Endothelial cell of umbilical vein (primary cell): ENCODE measurements around the gene DVL3. TPM values are rescaled to one million over a fixed set of nuclear protein-coding genes. Genes with fewer than 3 reads are reported as not detected.

Source experiments
- BruUV-seq: library from RNA; stranded (reverse); fragments of 400-500 nt; replicated peaks from 2 replicates; lab custom pipeline; 2021; lab: Mats Ljungman, UMichigan
- CTCF ChIA-PET: fragments of 300-600, 350-600 bp; sonication (Branson Sonifier 250); formaldehyde crosslinking; loops from one replicate; lab custom pipeline; 2021; ENCODE audit warnings: antibody characterized with exemption, inconsistent platforms; lab: Charles Lee
- POLR2A ChIA-PET: fragments of 300-600, 350-600 bp; sonication (Branson Sonifier 250); formaldehyde crosslinking; loops from one replicate; lab custom pipeline; 2021; ENCODE audit warnings: antibody characterized with exemption, inconsistent platforms; lab: Charles Lee
- DNase-seq: peaks from one replicate; pipeline ENCODE4 v3.0.0-alpha.2; 2011; ENCODE audit warnings: low read depth, low spot score
- FAIRE-seq: peaks from 2 replicates; lab custom pipeline; 2011; peaks lifted over from hg19 to GRCh38; lab: Jason Lieb, UNC
- H2AFZ ChIP-seq: 2 replicates; pipeline ENCODE4 v1.6.0; 2012; ENCODE audit warnings: low read depth, low read length, control low read depth, inconsistent platforms
- H3K27ac ChIP-seq: 2 replicates; pipeline ENCODE4 v1.5.1; 2011; ENCODE audit warnings: low read depth, mild to moderate bottlenecking, control low read depth, low read length, moderate library complexity; ENCODE audit not compliant: insufficient read depth
- H3K27me3 ChIP-seq, 2 experiments: 2 replicates each; pipeline versions ENCODE4 v1.6.0 to v1.6.1; 2011; ENCODE audit warnings: low read length in 2 of 2, mixed read lengths in 1 of 2; ENCODE audit not compliant: control insufficient read depth in 2 of 2, insufficient read depth in 2 of 2
- H3K36me3 ChIP-seq, 2 experiments: 2 replicates in 1 of 2; 3 replicates in 1 of 2; pipeline ENCODE4 v1.5.1; 2011; ENCODE audit warnings: low read length in 2 of 2, mild to moderate bottlenecking in 1 of 2, moderate library complexity in 1 of 2; ENCODE audit not compliant: control insufficient read depth in 2 of 2, insufficient read depth in 2 of 2; ENCODE audit errors: extremely low read depth in 1 of 2
- H3K4me1 ChIP-seq: 3 replicates; pipeline ENCODE4 v1.5.1; 2011; ENCODE audit warnings: mild to moderate bottlenecking, low read length; ENCODE audit not compliant: control insufficient read depth, insufficient read depth; ENCODE audit errors: extremely low read depth
- H3K4me2 ChIP-seq: 2 replicates; pipeline ENCODE4 v1.6.1; 2011; ENCODE audit warnings: low read length, control low read depth, mixed read lengths; ENCODE audit not compliant: insufficient read depth
- H3K4me3 ChIP-seq, 3 experiments: fragments of 200-600 bp in 1 of 3; sonication (generic), shearing (Covaris generic) in 1 of 3; replicated peaks in 1 of 3; 2 replicates each; pipeline ENCODE4 v1.5.1; 2011 to 2016; ENCODE audit warnings: control low read depth in 3 of 3, low read length in 3 of 3, mild to moderate bottlenecking in 2 of 3, inconsistent platforms in 1 of 3, low read depth in 1 of 3, moderate library complexity in 1 of 3; ENCODE audit not compliant: insufficient read depth in 1 of 3
- H3K79me2 ChIP-seq: 2 replicates; pipeline ENCODE4 v1.6.0; 2012; ENCODE audit warnings: low read length, inconsistent platforms; ENCODE audit not compliant: control insufficient read depth, insufficient read depth
- H3K9ac ChIP-seq: replicated peaks from 2 replicates; pipeline ENCODE3; 2011; ENCODE audit warnings: low read length, control low read depth; ENCODE audit not compliant: insufficient read depth; ENCODE audit errors: extremely low read depth
- H3K9me1 ChIP-seq: replicated peaks from 3 replicates; pipeline ENCODE4 v1.6.0; 2011; ENCODE audit warnings: mild to moderate bottlenecking, low read length; ENCODE audit not compliant: control insufficient read depth, insufficient read depth; ENCODE audit errors: extremely low read depth
- H3K9me3 ChIP-seq: replicated peaks from 2 replicates; pipeline ENCODE4 v1.5.1; 2012; ENCODE audit warnings: low read length, inconsistent platforms; ENCODE audit not compliant: control insufficient read depth, insufficient read depth
- H4K20me1 ChIP-seq: replicated peaks from 2 replicates; pipeline ENCODE3; 2011; ENCODE audit warnings: mild to moderate bottlenecking, low read length; ENCODE audit not compliant: control insufficient read depth, insufficient read depth; ENCODE audit errors: extremely low read depth
- EZH2 ChIP-seq: IDR thresholded peaks from 2 replicates; pipeline ENCODE4 v1.6.1; 2012; ENCODE audit warnings: borderline replicate concordance, low read depth, mild to moderate bottlenecking, moderate library complexity, low read length, inconsistent platforms; ENCODE audit not compliant: severe bottlenecking
- FOS ChIP-seq: IDR thresholded peaks from 2 replicates; pipeline ENCODE4 v1.6.1; 2011; ENCODE audit warnings: mild to moderate bottlenecking, low read length, moderate library complexity, borderline replicate concordance; ENCODE audit not compliant: insufficient read depth
- GATA2 ChIP-seq: IDR thresholded peaks from 2 replicates; pipeline ENCODE4 v1.7.0; 2011; ENCODE audit warnings: low read depth, mild to moderate bottlenecking, moderate library complexity, mixed read lengths, low read length; ENCODE audit not compliant: insufficient read length, insufficient read depth
- JUN ChIP-seq: IDR thresholded peaks from 2 replicates; pipeline ENCODE4 v1.6.1; 2011; ENCODE audit warnings: borderline replicate concordance, low read depth; ENCODE audit not compliant: insufficient read length, insufficient read depth
- MAX ChIP-seq: IDR thresholded peaks from 2 replicates; pipeline ENCODE4 v1.6.1; 2011; ENCODE audit not compliant: insufficient read depth, insufficient read length
- MYC ChIP-seq: IDR thresholded peaks from one replicate; pipeline ENCODE4 v1.6.1; 2011; ENCODE audit warnings: mild to moderate bottlenecking, low read depth, low read length
- POLR2A ChIP-seq: IDR thresholded peaks from 2 replicates; pipeline ENCODE4 v1.6.1; 2012; ENCODE audit warnings: low read depth, mild to moderate bottlenecking, control low read depth, low read length
- POLR2AphosphoS5 ChIP-seq: IDR thresholded peaks from 2 replicates; pipeline ENCODE4 v1.6.1; 2012; ENCODE audit warnings: low read depth, mild to moderate bottlenecking, control low read depth, low read length, moderate library complexity; ENCODE audit not compliant: insufficient read depth
- dilution Hi-C: fragments of 300-500 bp; cut with MboI; formaldehyde crosslinking; loops from one replicate; pipeline ENCODE4 v1.15.0; 2019; ENCODE audit warnings: low sequenced_read_pairs; ENCODE audit not compliant: extremely low pct_ligation_motif_present
- intact Hi-C: fragments of 100-400 bp; cut with micrococcal nuclease; formaldehyde crosslinking; loops from one replicate; pipeline ENCODE4 v1.10.0; 2022
- polyA plus RNA-seq, 4 experiments: library from polyadenylated mRNA; depleted of rRNA in 3 of 4; stranded (reverse) in 3 of 4; unstranded in 1 of 4; fragments of >200 nt; gene quantifications; 2 replicates each; pipeline versions ENCODE4 v1.2.1 to v1.2.3, GENCODE V29; 2011 to 2012; ENCODE audit warnings: missing spikeins in 1 of 4
- total RNA-seq: library from RNA; stranded (reverse); gene quantifications from 2 replicates; pipeline ENCODE4 v1.2.3, GENCODE V29; 2021
- TF ChIP-seq, protein P1 (sequence below), 2 donors: IDR thresholded peaks; 1 replicate in 1 of 2; 2 replicates in 1 of 2; pipeline ENCODE4 v1.5.1; 2011; ENCODE audit warnings: low read length in 2 of 2, mild to moderate bottlenecking in 2 of 2, moderate library complexity in 2 of 2, control low read depth in 1 of 2, inconsistent platforms in 1 of 2, low read depth in 1 of 2; ENCODE audit not compliant: insufficient read depth in 1 of 2; ENCODE audit errors: extremely low read depth in 1 of 2

The DVL3 gene
- total and polyA plus RNA-seq, 2 donors (not counting 3 experiments of a cell fraction or from before 2014, with no cell fraction given): 43.8 to 59.0 TPM

- ChIA-PET POLR2A (no interaction called here), CTCF (interaction anchor here (1.1 to 3.5 kb wide), 10 partner anchors 10 to 249 kb away, joined by 3 to 18 read pairs (median 8); partner anchors contain the start of genes ABCF3, DVL3 and EIF2B5)
- no peak overlapping the region for H3K4me3 ChIP-seq
- no peak overlapping the region for H3K4me2 ChIP-seq
- FAIRE-seq (no peak), DNase-seq (no peak)
- TF ChIP-seq, protein P1, sequence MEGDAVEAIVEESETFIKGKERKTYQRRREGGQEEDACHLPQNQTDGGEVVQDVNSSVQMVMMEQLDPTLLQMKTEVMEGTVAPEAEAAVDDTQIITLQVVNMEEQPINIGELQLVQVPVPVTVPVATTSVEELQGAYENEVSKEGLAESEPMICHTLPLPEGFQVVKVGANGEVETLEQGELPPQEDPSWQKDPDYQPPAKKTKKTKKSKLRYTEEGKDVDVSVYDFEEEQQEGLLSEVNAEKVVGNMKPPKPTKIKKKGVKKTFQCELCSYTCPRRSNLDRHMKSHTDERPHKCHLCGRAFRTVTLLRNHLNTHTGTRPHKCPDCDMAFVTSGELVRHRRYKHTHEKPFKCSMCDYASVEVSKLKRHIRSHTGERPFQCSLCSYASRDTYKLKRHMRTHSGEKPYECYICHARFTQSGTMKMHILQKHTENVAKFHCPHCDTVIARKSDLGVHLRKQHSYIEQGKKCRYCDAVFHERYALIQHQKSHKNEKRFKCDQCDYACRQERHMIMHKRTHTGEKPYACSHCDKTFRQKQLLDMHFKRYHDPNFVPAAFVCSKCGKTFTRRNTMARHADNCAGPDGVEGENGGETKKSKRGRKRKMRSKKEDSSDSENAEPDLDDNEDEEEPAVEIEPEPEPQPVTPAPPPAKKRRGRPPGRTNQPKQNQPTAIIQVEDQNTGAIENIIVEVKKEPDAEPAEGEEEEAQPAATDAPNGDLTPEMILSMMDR (IDR thresholded peaks at IDR 0.05; ENCODE audit: extremely low read depth in 1 of 2, insufficient read depth in 1 of 2, low read depth in 1 of 2, low read length in 2 of 2): no peak
- TF ChIP-seq MYC (no peak), FOS (no peak), JUN (no peak), MAX (no peak), POLR2AphosphoS5 (no peak), GATA2 (no peak), POLR2A (no peak), EZH2 (no peak)
- H3K9ac ChIP-seq: no peak overlapping the region
- H3K27ac ChIP-seq: no peak overlapping the region
- H3K9me3 ChIP-seq: no peaks in the 10 kb centered on the region
- intact Hi-C loops (loop anchor here (2.0 kb wide), 1 partner anchor 144 kb away; no protein-coding TSS in a partner anchor), dilution Hi-C loops (no loop called here)
- H2AFZ ChIP-seq: no peak overlapping the region
- H3K27me3 ChIP-seq: no peaks in the 10 kb centered on the region
- H3K4me1 ChIP-seq: no peaks in the 10 kb centered on the region
- H3K79me2 ChIP-seq: no peaks in the 10 kb centered on the region
- BruUV-seq: no TSS peak
- H3K36me3 ChIP-seq: peaks cover 34 to 35% of the 10 kb centered on the region in 2 experiments
- no peaks in the 10 kb centered on the region for H3K9me1 ChIP-seq
- no peaks in the 10 kb centered on the region for H4K20me1 ChIP-seq
These were observed 10.7 kb upstream of the DVL3 start for GRCh38 chr3:184144505-184144904.
